Measurements from ENCODE around the gene HIVEP3. TPM values are rescaled to one million over a fixed set of nuclear protein-coding genes. Genes with fewer than 3 reads are reported as not detected.

Gene HIVEP3
- total and polyA plus RNA-seq, 2 experiments from 2014 or later: 0.57 to 5.9 TPM

GRCh38 chr1:41649396-41650027, 269.2 kb downstream of the HIVEP3 start:
- H3K4me2 ChIP-seq: no peak overlapping the region
- H3K9me2 ChIP-seq (replicated peaks; ENCODE audit: insufficient read depth): no peaks in the 10 kb centered on the region
- no peak for DNase-seq (ENCODE audit: low spot score)
- no peaks in the 10 kb centered on the region for H3K36me3 ChIP-seq (replicated peaks; ENCODE audit: insufficient read depth, low read depth)
- H3K27me3 ChIP-seq: no peaks in the 10 kb centered on the region
- H3K79me2 ChIP-seq: no peaks in the 10 kb centered on the region
- H3K27ac ChIP-seq: no peak overlapping the region
- no peaks in the 10 kb centered on the region for H3K4me1 ChIP-seq (ENCODE audit: insufficient read depth)
- no peaks in the 10 kb centered on the region for H3K9me3 ChIP-seq (ENCODE audit: low read depth)
- no peak for TF ChIP-seq EZH2phosphoT487 (IDR thresholded peaks at IDR 0.05; ENCODE audit: low read depth, severe bottlenecking, unreplicated experiment)
- no peak for TF ChIP-seq EZH2 (IDR thresholded peaks at IDR 0.05; ENCODE audit: borderline replicate concordance)
- no peak for TF ChIP-seq CTCF (IDR thresholded peaks at IDR 0.05; ENCODE audit: poor library complexity)
- no peaks in the 10 kb centered on the region for H4K20me1 ChIP-seq (ENCODE audit: insufficient read depth, poor library complexity, severe bottlenecking)
- no peak overlapping the region for H3K4me3 ChIP-seq
- WGBS (ENCODE audit: low lambda C conversion rate, missing lambda C conversion rate): 76% methylated on average over 9 of the region's 9 CpGs
- H2AFZ ChIP-seq: no peak overlapping the region

GRCh38 chr1:41648844-41649243, 269.9 kb downstream of the HIVEP3 start:
- no peaks in the 10 kb centered on the region for H3K9me2 ChIP-seq (replicated peaks; ENCODE audit: insufficient read depth)
- H4K20me1 ChIP-seq (ENCODE audit: insufficient read depth, poor library complexity, severe bottlenecking): no peaks in the 10 kb centered on the region
- DNase-seq (ENCODE audit: low spot score): no peak
- H3K79me2 ChIP-seq: no peaks in the 10 kb centered on the region
- no peaks in the 10 kb centered on the region for H3K36me3 ChIP-seq (replicated peaks; ENCODE audit: insufficient read depth, low read depth)
- no peaks in the 10 kb centered on the region for H3K4me1 ChIP-seq (ENCODE audit: insufficient read depth)
- 96% methylated on average over 6 of the region's 6 CpGs for WGBS (ENCODE audit: low lambda C conversion rate, missing lambda C conversion rate)
- no peak for TF ChIP-seq EZH2phosphoT487 (IDR thresholded peaks at IDR 0.05; ENCODE audit: low read depth, severe bottlenecking, unreplicated experiment)
- no peak for TF ChIP-seq CTCF (IDR thresholded peaks at IDR 0.05; ENCODE audit: poor library complexity)
- TF ChIP-seq EZH2 (IDR thresholded peaks at IDR 0.05; ENCODE audit: borderline replicate concordance): no peak
- no peak overlapping the region for H3K4me3 ChIP-seq
- no peak overlapping the region for H3K4me2 ChIP-seq
- H3K9me3 ChIP-seq (ENCODE audit: low read depth): no peaks in the 10 kb centered on the region
- H3K27ac ChIP-seq: no peak overlapping the region
- no peaks in the 10 kb centered on the region for H3K27me3 ChIP-seq
- H2AFZ ChIP-seq: no peak overlapping the region

GRCh38 chr1:41648230-41648629, 270.5 kb downstream of the HIVEP3 start:
- Histone ChIP-seq H3K9me3 (ENCODE audit: low read depth) (no peaks in the 10 kb centered on the region), H3K27ac (no peak overlapping the region), H3K4me1 (ENCODE audit: insufficient read depth) (no peaks in the 10 kb centered on the region), H3K4me2 (no peak overlapping the region), H4K20me1 (ENCODE audit: insufficient read depth, poor library complexity, severe bottlenecking) (no peaks in the 10 kb centered on the region), H3K4me3 (no peak overlapping the region), H2AFZ (no peak overlapping the region), H3K9me2 (replicated peaks; ENCODE audit: insufficient read depth) (no peaks in the 10 kb centered on the region), H3K79me2 (no peaks in the 10 kb centered on the region), H3K27me3 (no peaks in the 10 kb centered on the region), H3K36me3 (replicated peaks; ENCODE audit: insufficient read depth, low read depth) (no peaks in the 10 kb centered on the region)
- TF ChIP-seq EZH2 (IDR thresholded peaks at IDR 0.05; ENCODE audit: borderline replicate concordance) (no peak), EZH2phosphoT487 (IDR thresholded peaks at IDR 0.05; ENCODE audit: low read depth, severe bottlenecking, unreplicated experiment) (no peak), CTCF (IDR thresholded peaks at IDR 0.05; ENCODE audit: poor library complexity) (no peak)
- DNase-seq (ENCODE audit: low spot score): no peak
- WGBS (ENCODE audit: low lambda C conversion rate, missing lambda C conversion rate): 95% methylated on average over 5 of the region's 5 CpGs
